CD14-positive monocyte (primary cell): Measurements from ENCODE around the gene NAV1. TPM values are rescaled to one million over a fixed set of nuclear protein-coding genes. Genes with fewer than 3 reads are reported as not detected.

Experiments
- DNase-seq, 3 donors: peaks; one replicate each; pipeline ENCODE4 v3.0.0-alpha.2; 2011 to 2022
- H2AFZ ChIP-seq: 2 replicates; pipeline ENCODE4 v1.6.0; 2012; ENCODE audit warnings: mild to moderate bottlenecking, low read depth, low read length, inconsistent platforms; ENCODE audit not compliant: insufficient read depth, poor library complexity, severe bottlenecking
- H3K27ac ChIP-seq, 2 donors: 1 replicate in 1 of 2; 2 replicates in 1 of 2; pipeline ENCODE4 v1.5.1; 2012 to 2013; ENCODE audit warnings: low read length in 2 of 2, control low read depth in 1 of 2, inconsistent platforms in 1 of 2, low read depth in 1 of 2, mild to moderate bottlenecking in 1 of 2
- H3K27me3 ChIP-seq, 2 donors: one replicate each; pipeline versions ENCODE4 v1.6.0 to v1.6.1; 2011 to 2013; ENCODE audit warnings: low read length in 2 of 2; ENCODE audit not compliant: control insufficient read depth in 2 of 2, insufficient read depth in 2 of 2
- H3K36me3 ChIP-seq, 2 donors: replicated peaks in 1 of 2; 1 replicate in 1 of 2; 2 replicates in 1 of 2; pipeline versions ENCODE4 v1.5.1 to v1.6.1; 2012 to 2013; ENCODE audit warnings: low read length in 2 of 2, control low read depth in 1 of 2, inconsistent platforms in 1 of 2, mild to moderate bottlenecking in 1 of 2; ENCODE audit not compliant: insufficient read depth in 2 of 2, control insufficient read depth in 1 of 2
- H3K4me1 ChIP-seq, 2 donors: 1 replicate in 1 of 2; 2 replicates in 1 of 2; pipeline versions ENCODE4 v1.5.1 to v1.6.1; 2012 to 2013; ENCODE audit warnings: low read length in 2 of 2, control low read depth in 1 of 2, inconsistent platforms in 1 of 2, mild to moderate bottlenecking in 1 of 2, moderate library complexity in 1 of 2; ENCODE audit not compliant: insufficient read depth in 2 of 2, control insufficient read depth in 1 of 2
- H3K4me2 ChIP-seq: replicated peaks from 2 replicates; pipeline ENCODE3; 2012; ENCODE audit warnings: low read length, moderate library complexity, mild to moderate bottlenecking; ENCODE audit not compliant: poor library complexity, severe bottlenecking; ENCODE audit errors: extremely low read depth
- H3K4me3 ChIP-seq, 3 experiments: fragments of 200-600 bp in 1 of 3; sonication (generic) in 1 of 3; replicated peaks in 1 of 3; 1 replicate in 2 of 3; 2 replicates in 1 of 3; pipeline ENCODE4 v1.5.1; 2011 to 2013; ENCODE audit warnings: low read length in 3 of 3, mild to moderate bottlenecking in 3 of 3, control low read depth in 2 of 3, low read depth in 2 of 3, inconsistent platforms in 1 of 3, moderate library complexity in 1 of 3
- H3K79me2 ChIP-seq: 2 replicates; pipeline ENCODE4 v1.6.0; 2012; ENCODE audit warnings: mild to moderate bottlenecking, control low read depth, inconsistent platforms, low read length, moderate library complexity; ENCODE audit not compliant: insufficient read depth
- H3K9ac ChIP-seq: 2 replicates; pipeline ENCODE4 v1.6.0; 2017; ENCODE audit warnings: low read length, mild to moderate bottlenecking; ENCODE audit not compliant: insufficient read depth, poor library complexity, severe bottlenecking
- H3K9me3 ChIP-seq, 2 donors: replicated peaks in 1 of 2; 1 replicate in 1 of 2; 2 replicates in 1 of 2; pipeline versions ENCODE4 v1.5.1 to v1.6.1; 2012 to 2013; ENCODE audit warnings: low read length in 2 of 2, control low read depth in 1 of 2; ENCODE audit not compliant: control insufficient read depth in 1 of 2, insufficient read depth in 1 of 2
- H4K20me1 ChIP-seq: 2 replicates; pipeline ENCODE4 v1.6.0; 2012; ENCODE audit warnings: mild to moderate bottlenecking, low read length, control low read depth, moderate library complexity; ENCODE audit not compliant: insufficient read depth
- H3K27ac Mint-ChIP-seq, 7 donors: one replicate each; pipeline ENCODE4 v1.8.0; 2020; ENCODE audit warnings: mild to moderate bottlenecking in 7 of 7, mixed read lengths in 7 of 7, moderate library complexity in 6 of 7, inconsistent platforms in 2 of 7
- H3K27me3 Mint-ChIP-seq, 3 donors: one replicate each; pipeline ENCODE4 v1.8.0; 2021 to 2022; ENCODE audit warnings: low read depth in 3 of 3, mild to moderate bottlenecking in 3 of 3, mixed read lengths in 3 of 3, moderate library complexity in 3 of 3, inconsistent platforms in 1 of 3
- H3K36me3 Mint-ChIP-seq, 2 donors: one replicate each; pipeline ENCODE4 v1.8.0; 2020; ENCODE audit warnings: mixed read lengths in 2 of 2, inconsistent platforms in 1 of 2, mild to moderate bottlenecking in 1 of 2
- H3K4me1 Mint-ChIP-seq: one replicate; pipeline ENCODE4 v1.8.0; 2020; ENCODE audit warnings: mild to moderate bottlenecking, mixed read lengths
- H3K4me3 Mint-ChIP-seq, 2 donors: one replicate each; pipeline ENCODE4 v1.8.0; 2020; ENCODE audit warnings: mild to moderate bottlenecking in 2 of 2, mixed read lengths in 2 of 2, moderate library complexity in 1 of 2
- H3K9me3 Mint-ChIP-seq, 7 donors: one replicate each; pipeline ENCODE4 v1.8.0; 2020 to 2022; ENCODE audit warnings: mixed read lengths in 7 of 7, mild to moderate bottlenecking in 6 of 7, moderate library complexity in 6 of 7, inconsistent platforms in 2 of 7
- WGBS: methylation state at CpG from one replicate; pipeline ENCODE4 v1.1.5; 2013; ENCODE audit warnings: missing lambda C conversion rate; ENCODE audit not compliant: insufficient coverage; 5-methylcytosine and 5-hydroxymethylcytosine counted together
- intact Hi-C, 2 donors: fragments of 100-400 bp; cut with micrococcal nuclease; formaldehyde crosslinking; loops; one replicate each; pipeline versions ENCODE4 v1.15.0 to v1.15.1; 2023
- polyA plus RNA-seq, 3 donors: library from polyadenylated mRNA; depleted of rRNA in 1 of 3; unstranded in 2 of 3; stranded (reverse) in 1 of 3; fragments of 300-500 nt in 2 of 3; fragments of >200 nt in 1 of 3; fragmentation: Illumina TruSeq in 2 of 3; gene quantifications; 1 replicate in 2 of 3; 2 replicates in 1 of 3; pipeline ENCODE4 v1.2.3, GENCODE V29; 2012 to 2021
- TF ChIP-seq, protein P1 (sequence below): fragments of 200-600 bp; IDR thresholded peaks from one replicate; pipeline ENCODE4 v1.8.0; 2022; ENCODE audit warnings: antibody characterized with exemption, mild to moderate bottlenecking

NAV1 gene
- polyA plus RNA-seq, 3 donors, result 0.37 to 1.4 (median 0.89) TPM

DNA sequence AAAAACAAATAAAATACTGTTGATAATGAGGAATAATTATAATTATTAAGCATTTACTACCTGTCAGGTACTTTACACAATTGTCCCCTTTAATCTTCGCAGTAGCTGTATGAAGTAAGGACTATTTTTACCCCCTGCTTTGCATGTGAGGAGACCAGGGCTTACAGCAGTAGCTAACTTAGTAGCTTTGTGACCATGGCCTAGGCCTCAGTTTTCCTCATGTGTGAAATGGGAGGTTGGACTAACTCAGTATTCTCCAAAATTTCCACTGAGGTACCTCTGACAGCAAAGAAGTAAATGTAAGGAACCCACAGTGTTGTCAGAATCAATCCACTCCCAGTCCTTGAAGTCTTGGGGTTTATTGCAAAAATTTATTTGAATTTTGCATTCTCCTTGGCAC, 28.2 kb upstream of the NAV1 start:
- Mint-ChIP-seq H3K27me3 (peaks cover 0 to 1% (median 0%) of the 10 kb centered on the region in 3 donors), H3K4me1 (peaks cover 50% of the 10 kb centered on the region), H3K4me3 (no peak overlapping the region), H3K9me3 (no peaks in the 10 kb centered on the region), H3K36me3 (peaks cover 11 to 12% of the 10 kb centered on the region in 2 donors), H3K27ac (no peak overlapping the region)
- DNase-seq, result no peak
- Histone ChIP-seq H3K27me3 (no peaks in the 10 kb centered on the region), H3K79me2 (peaks cover 11% of the 10 kb centered on the region), H4K20me1 (peaks cover 2% of the 10 kb centered on the region), H2AFZ (no peak overlapping the region), H3K4me1 (peaks cover 35 to 50% of the 10 kb centered on the region in 2 donors), H3K9me3 (no peaks in the 10 kb centered on the region), H3K36me3 (no peaks in the 10 kb centered on the region), H3K9ac (no peak overlapping the region), H3K4me3 (no peak overlapping the region), H3K4me2 (no peak overlapping the region), H3K27ac (no peak overlapping the region)
- WGBS, result no CpG with 5 or more reads among the region's 1 CpG
- intact Hi-C loops, result loop anchor here in 1 of 2 donors (5.0 kb wide), 1 partner anchor 63 kb away; no protein-coding TSS in a partner anchor
- TF ChIP-seq, protein P1, sequence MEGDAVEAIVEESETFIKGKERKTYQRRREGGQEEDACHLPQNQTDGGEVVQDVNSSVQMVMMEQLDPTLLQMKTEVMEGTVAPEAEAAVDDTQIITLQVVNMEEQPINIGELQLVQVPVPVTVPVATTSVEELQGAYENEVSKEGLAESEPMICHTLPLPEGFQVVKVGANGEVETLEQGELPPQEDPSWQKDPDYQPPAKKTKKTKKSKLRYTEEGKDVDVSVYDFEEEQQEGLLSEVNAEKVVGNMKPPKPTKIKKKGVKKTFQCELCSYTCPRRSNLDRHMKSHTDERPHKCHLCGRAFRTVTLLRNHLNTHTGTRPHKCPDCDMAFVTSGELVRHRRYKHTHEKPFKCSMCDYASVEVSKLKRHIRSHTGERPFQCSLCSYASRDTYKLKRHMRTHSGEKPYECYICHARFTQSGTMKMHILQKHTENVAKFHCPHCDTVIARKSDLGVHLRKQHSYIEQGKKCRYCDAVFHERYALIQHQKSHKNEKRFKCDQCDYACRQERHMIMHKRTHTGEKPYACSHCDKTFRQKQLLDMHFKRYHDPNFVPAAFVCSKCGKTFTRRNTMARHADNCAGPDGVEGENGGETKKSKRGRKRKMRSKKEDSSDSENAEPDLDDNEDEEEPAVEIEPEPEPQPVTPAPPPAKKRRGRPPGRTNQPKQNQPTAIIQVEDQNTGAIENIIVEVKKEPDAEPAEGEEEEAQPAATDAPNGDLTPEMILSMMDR, result no peak

- no peak for DNase-seq
- Histone ChIP-seq H3K4me3 (no peak overlapping the region), H3K9me3 (no peaks in the 10 kb centered on the region), H3K27me3 (no peaks in the 10 kb centered on the region), H3K27ac (peak overlapping the region in 1 of 2 donors; percentile 40), H3K36me3 (no peaks in the 10 kb centered on the region), H3K79me2 (peaks cover 4% of the 10 kb centered on the region), H3K9ac (no peak overlapping the region), H3K4me2 (no peak overlapping the region), H3K4me1 (peaks cover 27 to 43% of the 10 kb centered on the region in 2 donors), H4K20me1 (no peaks in the 10 kb centered on the region), H2AFZ (peak overlapping the region; percentile 67)
- 96% methylated on average over 4 of the region's 6 CpGs for WGBS
- peaks cover 48% of the 10 kb centered on the region for H3K4me1 Mint-ChIP-seq
- H3K36me3 Mint-ChIP-seq, result peaks cover 12 to 15% of the 10 kb centered on the region in 2 donors
- TF ChIP-seq, protein P1, result no peak
- H3K27ac Mint-ChIP-seq, result peak overlapping the region in 6 of 7 donors; percentile 40 to 88 (median 72)
- peaks cover 0 to 1% (median 0%) of the 10 kb centered on the region in 3 donors for H3K27me3 Mint-ChIP-seq
- intact Hi-C loops, result loop anchor here in 1 of 2 donors (5.0 kb wide), 1 partner anchor 64 kb away; no protein-coding TSS in a partner anchor
- H3K9me3 Mint-ChIP-seq, result no peaks in the 10 kb centered on the region
- H3K4me3 Mint-ChIP-seq, result no peak overlapping the region
These were observed 27.5 kb upstream of the NAV1 start for GRCh38 chr1:201511396-201511940.
